Activated T-helper 1 cell treated with Interleukin-2 at 50 U/mL for 16 hours (primary cell): ENCODE data around the gene MTA3.
"Not testable (repeated sequence)": the region's sequence is repeated elsewhere in the genome, so short reads cannot be mapped to it uniquely, and the experiment has no call there.

ENCODE experiments used
- DNase-seq: peaks from one replicate; pipeline ENCODE4 v3.0.0-alpha.2; 2020; ENCODE audit warnings: low read depth

Gene MTA3

DNA sequence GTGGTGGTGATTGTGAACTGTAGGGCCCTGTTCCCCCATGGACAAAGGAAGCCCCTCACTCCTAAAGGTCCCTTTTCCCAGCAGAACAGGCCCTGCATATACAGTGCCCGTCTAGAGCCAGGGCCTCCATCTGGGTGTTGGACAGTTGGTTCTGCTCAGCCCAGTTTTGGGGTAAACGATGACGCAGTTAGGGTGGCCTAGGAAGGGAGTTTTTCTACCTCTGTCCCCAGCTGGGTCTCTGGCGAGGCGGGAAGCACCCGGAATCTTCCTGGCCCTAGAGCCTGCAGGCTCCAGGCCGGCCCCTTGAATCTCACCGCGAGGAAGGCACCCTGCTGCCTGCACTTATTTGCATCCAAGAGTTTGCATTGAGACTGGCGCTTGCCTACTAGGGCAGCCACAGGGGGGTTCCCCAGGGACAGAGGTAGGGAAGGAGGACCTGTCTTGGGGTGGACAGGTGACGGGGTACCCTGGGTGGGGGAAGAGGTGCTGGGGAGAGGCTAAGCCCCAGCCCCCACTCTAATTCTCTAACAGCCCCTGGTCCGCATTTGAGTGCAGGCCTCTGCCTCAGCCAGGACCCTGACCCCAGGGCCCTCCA, 529 bp upstream of the MTA3 start:
- no peak for DNase-seq

DNA sequence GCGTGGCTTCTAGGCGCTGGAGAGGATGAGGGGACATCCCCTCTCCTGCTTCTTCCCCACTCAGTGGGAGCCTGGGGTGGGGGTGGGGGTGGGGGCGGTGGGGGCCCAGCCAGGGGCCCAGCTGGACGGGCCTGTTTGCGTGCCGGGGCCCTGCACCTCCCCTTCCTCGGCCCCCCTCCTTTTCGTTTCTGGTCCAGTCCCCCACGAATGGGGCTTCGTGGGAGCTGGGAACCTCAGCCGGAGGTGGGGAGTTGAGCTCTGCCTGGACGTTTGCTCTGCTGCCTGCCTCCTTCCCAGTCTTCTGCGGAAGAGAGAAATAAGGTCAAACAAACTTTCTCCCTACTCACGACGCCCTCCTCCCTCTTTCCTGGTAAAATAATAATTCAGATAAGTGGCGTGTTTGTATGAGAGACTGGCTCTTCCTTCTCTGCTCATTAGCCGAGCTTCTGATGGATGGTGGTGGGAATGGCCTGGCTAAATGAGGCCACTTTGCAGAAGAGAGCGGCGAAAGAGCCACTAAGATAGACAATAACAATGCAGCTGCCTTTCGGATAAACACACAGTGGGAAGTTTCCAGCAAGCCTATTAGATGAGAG, 782 bp downstream of the MTA3 start:
- DNase-seq: peak; percentile 3

DNA sequence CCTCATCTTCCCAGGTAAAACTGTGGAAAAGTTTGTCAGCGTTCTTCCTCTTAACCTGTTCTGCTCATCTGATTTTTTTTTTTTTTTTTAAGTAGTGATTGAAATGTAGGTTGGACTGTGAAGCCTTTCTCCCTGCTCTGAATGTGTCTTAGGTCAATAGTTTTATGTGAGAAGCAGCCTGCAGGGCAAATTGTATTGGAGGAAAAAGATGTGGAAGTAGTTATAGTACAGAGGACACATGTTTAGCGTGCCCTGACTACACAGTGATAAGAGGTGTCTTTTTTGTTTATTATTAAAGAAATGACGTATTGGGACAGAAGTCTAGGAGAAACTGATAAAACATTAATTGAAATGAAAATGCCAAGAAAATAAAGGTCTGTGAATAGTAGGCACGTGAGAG, 1.5 kb downstream of the MTA3 start:
- no peak for DNase-seq

DNA sequence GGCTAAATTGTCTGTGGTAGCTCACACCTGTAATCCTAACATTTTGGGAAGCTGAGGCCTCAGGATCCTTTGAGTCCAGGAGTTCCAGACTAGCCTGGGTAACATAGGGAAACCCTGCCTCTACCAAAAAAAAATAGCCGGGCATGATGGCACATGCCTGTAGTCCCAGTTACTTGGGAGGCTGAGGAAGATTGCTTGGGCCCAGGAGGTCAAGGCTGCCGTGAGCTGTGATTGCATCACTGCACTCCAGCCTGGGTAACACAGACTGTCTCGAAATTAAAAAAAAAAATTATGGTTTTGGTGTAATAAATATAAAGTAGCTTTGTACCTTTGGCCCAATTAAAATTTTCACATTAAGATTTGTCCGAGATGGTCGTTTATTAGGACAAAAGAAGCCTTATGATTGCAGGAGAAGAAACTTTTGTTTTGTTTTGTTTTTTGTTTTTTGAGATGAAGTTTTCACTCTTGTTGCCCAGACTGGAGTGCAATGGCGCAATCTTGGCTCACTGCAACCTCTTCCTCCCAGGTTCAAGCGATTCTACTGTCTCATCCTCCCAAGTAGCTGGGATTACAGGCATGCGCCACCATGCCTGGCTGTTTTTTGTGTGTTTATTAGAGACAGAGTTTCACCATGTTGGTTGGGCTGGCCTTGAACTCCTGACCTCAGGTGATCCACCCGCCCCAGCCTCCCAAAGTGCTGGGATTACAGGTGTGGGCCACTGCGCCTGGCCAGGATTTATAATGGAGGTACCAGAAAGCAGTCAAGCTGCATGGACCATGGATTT, 4.1 kb downstream of the MTA3 start:
- DNase-seq: no peak

DNA sequence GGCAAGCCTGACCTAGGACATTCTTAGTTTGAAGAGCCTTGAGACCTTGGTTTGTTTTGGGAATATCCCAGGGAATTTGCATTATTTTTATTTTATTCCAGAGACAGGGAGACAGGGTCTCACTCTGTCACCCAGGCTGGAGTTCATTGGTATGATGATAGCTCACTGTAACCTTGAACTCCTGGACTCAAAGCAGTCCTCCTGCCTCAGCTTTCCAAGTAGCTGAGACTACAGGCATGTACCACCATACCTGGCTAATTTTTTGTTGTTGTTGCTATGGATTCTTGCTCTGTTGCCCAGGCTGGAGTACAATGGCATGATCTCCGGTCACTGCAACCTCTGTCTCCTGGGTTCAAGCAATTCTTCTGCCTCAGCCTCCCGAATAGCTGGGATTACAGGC, 4.8 kb downstream of the MTA3 start:
- no peak for DNase-seq

DNA sequence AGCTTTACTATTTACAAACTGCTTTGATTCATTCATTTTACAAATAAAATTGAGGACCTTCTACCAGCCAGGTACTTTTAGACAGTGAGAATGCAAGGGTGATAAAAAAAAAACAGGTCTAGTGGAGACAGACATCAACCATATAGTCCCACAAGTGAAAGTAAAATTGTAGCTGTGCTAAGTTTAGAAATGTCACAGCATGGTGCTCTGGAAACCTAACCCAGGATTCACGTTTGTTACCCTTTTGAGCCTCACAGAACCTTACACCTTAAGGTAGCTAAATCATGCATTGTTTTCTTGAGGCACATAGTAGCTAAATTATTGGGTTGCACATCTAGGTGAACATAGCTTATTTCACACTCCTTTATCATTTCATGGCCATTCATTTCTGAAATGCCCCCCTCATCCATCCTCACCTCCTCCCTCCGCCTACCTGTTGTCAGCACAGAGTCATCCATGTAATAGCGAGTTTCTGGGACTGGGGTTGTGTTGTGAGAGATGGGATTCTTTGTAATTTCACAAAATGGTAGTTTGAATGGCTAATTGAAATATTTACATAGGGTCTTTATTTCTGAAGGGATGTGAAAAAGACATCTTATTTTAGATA, 7.1 kb downstream of the MTA3 start:
- DNase-seq: no peak

DNA sequence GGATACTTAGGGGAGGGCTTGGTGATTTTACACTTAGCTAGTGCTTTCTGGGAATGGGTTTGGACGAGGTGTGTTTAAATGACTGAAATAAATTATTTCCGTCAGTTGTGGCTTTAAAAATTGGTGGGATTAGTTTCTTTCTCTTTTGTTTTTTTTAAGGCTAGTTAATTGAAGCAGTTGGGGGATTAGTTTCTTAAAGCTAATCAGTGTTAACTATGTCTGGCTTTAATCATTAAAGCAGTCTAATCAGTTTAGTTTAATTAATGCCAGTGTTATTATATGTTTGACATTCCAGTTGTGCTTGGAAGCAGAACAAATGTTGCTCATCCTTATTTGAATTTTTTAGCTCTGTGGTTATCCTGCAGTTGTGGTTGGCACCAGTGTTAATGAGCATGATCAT, 10.2 kb downstream of the MTA3 start:
- no peak for DNase-seq

DNA sequence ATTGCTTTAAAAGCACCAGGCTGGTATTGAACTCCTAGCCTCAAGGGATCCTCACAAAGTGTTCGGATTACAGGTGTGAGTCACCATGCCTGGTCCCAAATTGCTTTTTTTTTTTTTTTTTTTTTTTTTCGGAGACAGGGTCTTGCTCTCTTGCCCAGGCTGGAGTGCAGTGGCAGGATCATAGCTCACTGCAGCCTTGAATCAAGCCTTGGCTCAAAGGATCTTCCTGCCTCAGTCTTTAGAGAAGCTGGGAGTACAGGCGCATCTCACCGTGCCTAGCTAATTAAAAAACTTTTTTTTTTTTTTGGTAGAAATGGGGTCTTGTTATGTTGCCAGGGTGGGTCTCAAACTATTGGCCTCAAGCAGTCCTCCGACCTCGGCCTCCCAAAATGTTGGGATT, 12.8 kb downstream of the MTA3 start:
- DNase-seq: no peak

DNA sequence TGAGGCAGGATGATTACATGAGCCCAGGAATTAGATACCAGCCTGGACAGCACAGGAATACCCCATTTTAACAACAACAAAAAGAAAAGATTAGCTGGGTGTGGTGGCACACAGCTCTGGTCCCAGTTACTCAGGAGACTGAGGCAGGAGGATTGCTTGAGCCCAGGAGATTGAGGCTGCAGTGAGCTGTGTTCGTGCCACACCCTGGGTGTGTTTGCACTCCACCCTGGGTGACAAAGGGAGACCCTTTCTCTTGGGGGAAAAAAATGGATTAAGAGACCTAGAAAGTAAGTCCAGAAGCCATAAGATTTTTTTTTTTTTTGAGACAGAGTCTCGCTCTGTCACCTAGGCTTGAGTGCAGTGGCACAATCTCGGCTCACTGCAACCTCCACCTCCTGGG, 16.2 kb downstream of the MTA3 start:
- not testable (repeated sequence) for DNase-seq

DNA sequence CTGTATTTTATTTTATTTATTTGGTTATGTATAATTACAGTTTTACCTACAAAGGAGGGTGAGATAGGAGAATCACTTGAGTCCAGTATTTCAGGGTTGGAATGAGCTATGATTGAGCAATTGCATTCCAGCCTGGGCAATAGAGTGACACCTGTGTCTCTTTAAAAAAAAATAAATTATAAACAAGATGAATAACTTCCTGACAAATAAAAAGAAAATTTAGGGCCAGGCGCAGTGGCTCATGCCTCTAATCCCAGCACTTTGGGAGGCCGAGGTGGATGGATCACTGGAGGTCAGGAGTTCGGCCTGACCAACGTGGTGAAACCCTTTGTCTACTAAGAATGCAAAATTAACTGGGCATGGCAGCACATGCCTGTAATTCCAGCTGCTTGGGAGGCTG, 17.3 kb downstream of the MTA3 start:
- no peak for DNase-seq

DNA sequence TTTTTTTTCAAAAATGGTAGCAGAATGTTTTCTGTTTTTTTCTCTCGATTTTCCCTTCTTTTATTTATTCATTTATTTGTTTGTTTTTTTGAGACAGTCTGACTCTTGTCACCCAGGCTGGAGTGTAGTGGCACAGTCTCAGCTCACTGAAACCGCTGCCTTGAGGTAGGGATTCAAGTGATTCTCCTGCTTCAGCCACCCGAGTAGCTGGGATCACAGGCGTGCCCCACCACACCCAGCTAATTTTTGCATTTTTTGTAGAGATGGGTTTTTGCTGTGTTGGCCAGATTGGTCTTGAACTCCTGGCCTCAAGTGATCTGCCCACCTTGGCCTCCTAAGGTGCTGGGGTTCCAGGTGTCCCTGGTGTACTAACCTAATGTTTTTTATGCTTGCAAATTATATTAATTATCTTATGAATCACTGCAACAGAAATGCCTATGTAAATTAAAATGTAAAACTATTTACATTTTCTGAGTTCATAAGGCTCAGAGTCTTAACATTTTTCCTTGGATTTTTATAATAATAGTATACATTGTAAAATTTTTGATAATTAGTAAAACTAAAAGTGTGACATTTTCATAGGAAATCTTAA, 19.2 kb downstream of the MTA3 start:
- no peak for DNase-seq

DNA sequence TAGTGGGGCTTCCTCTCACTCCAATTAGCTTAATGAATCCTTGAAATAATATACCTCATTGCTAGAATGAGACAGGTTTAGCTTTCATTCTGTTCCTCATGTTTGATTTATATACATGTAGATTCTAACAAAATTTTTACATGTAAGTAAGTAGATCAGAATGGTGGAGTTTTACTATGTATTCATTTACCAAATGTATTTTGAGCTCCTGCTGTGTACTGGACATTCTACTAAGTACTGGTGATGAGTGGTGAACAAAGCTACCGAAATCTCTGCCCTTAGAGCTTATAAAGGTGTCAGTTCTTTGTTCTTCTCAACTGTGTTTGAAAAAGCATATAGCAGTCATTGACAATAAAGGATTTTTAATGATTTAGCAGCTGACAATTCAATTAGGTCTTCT, 19.7 kb downstream of the MTA3 start:
- no peak for DNase-seq

DNA sequence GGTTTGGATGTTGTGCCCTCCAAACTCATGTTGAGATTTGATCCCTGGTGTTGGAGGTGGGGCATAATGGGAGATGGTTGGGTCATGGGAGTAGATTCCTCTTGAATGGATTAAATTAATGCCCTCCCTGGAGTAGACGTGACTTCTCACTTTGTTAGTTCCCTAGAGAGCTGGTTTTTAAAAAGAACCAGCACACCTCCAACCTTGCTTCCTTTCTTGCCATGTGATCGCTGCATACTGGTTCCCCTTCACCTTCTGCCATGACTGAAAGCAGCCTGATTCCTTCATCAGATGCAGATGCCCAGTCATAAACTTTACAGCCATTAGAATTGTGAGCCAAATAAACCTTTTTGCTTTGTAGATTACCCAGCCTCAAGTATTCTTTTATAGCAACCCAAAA, 21.7 kb downstream of the MTA3 start:
- no peak for DNase-seq

DNA sequence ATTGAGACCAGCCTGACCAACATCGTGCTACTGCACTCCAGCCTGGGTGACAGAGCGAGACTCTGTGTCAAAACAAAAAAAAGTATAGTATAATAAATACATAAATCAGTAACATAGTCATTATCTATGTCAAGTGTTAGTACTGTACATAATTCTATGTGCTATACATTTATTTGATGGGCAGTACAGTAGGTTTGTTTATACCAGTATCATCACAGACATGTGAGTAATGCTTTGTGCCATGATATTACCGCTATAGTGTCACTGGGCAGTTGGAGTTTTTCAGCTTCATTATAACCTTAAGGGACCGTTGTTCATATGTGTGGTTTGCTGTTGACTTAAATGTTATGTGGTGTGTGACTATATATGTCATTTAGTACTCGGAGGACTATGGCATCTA, 24.9 kb downstream of the MTA3 start:
- no peak for DNase-seq

DNA sequence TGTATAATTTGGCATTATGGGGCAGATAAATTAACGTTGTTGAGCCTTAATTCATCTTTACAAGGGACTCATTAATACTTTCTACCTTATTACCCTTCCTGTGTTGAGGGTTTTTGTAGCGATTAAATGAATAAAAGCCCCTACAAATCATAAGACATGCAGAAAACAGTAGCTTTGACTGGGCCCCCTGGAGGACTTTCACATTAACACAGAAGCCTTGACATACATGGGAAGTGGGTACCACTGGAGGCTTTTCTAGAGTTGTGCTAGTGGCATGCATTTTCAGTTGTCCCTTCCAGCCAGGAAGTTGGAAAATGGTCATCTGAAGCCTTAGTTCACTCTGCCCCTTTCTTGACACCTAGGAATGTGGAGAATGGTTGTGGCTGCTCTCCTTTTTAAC, 30.2 kb downstream of the MTA3 start:
- DNase-seq: no peak

DNA sequence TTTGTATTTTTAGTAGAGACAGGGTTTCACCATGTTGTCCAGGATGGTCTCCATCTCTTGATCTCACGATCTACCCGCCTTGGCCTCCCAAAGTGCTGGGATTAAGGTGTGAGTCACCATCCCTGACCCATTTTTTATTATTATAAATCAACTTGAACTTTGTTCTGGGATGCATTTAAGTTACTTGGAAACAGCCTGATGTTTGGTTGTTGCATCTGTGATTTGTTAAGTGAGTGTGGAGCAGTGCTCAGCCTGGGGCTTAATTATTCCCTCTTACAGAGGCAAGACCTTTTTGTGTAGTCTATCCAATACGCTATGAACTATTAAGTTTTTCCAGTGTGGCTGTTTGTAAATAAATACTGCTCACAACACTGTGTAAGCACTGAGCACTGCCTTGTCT, 32.6 kb downstream of the MTA3 start:
- DNase-seq: no peak

DNA sequence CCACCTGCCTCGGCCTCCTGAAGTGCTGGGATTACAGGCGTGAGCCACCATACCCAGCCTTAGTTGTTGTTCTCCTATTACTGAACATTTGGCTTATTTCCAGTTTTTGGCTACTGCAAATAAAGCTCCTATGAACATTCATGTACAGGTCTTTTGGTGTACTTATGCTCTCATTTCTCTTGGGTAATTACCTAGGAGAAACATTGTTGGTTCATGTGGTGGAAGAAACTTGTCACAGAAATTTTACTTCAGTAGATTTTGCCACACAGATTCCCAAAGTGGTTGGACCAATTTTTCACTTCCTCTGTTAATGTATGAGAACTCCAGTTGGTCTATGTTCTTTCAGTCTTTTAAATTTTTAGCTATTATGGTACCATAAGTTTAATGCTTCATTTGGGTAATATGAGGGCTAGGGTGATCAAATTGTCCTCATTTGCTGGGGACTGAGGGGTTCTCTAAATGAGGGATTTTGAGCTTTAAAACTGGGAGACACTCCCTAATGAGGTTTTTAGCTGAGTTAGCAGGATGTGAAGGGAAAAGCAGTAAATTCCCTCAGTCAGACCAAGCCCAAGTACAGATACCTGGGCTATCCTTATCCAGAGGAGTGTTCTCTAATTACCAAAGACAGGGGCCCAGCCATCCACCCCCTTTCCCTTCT, 33.9 kb downstream of the MTA3 start:
- DNase-seq: no peak

DNA sequence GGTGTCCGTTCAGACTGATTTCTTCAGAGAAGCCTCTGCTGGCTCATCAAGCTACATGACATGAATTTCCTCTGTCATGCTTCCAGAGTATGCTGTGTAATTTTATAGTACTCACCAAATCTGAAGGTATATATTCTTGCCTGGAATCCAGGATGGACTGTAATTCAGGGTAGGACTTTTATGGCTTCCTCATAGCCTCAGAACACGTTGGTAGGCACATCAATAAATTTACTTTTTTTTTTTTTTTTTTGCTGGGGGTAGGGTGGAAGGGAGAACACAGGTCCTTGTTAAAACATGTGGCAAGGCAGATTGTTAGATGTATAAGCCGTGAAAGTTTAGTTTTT, 34.4 kb downstream of the MTA3 start:
- DNase-seq: no peak

DNA sequence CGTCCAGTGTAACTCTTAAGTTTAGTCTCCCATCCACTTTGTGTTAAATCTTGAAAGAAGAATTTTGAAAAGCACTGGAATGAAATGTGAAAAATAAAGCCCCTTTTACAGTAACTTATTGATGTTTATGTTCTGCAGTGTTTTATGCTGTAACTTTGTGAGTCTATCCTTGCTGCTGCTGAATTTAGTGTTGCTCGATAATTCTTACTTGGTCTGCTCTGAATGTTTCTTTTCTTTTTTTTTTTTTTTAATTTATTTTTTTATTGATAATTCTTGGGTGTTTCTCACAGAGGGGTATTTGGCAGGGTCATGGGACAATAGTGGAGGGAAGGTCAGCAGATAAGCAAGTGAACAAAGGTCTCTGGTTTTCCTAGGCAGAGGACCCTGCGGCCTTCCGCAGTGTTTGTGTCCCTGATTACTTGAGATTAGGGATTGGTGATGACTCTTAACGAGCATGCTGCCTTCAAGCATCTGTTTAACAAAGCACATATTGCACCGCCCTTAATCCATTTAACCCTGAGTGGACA, 36.0 kb downstream of the MTA3 start:
- DNase-seq: not testable (repeated sequence)

DNA sequence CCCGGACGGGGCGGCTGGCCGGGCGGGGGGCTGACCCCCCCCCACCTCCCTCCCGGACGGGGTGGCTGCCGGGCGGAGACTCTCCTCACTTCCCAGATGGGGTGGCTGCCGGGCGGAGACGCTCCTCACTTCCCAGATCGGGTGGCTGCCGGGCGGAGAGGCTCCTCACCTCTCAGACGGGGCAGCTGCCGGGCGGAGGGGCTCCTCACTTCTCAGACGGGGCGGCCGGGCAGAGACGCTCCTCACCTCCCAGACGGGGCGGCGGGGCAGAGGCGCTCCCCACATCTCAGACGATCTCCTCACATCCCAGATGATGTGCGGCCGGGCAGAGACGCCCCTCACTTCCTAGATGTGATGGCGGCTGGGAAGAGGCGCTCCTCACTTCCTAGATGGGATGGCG, 37.7 kb downstream of the MTA3 start:
- not testable (repeated sequence) for DNase-seq

DNA sequence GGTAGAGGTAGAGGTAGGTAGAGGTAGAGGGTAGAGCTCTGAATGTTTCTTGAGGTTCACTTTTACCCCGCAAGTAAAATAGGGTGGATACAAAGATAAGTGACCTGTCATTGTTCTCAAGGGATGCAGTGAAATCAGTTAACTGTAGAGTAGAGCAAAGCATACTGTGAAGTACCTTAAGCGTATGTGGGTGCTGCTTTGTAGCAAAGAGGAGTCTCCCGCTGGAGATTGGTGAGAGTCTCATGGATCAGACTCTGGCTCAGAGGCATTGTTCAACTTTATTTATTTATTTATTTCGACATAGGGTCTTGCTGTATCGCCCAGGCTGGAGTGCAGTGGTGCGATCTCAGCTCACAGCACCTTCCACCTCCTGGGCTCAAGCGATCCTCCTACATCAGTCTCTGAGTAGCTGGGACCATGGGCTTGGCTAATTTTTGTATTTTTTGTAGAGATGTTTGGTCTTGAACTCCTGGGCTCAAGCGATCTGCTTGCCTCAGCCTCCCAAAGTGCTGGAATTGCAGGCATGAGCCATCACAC, 38.7 kb downstream of the MTA3 start:
- no peak for DNase-seq
